ENCODE data around the gene NSMCE4A.
"Not testable (repeated sequence)": the region's sequence is repeated elsewhere in the genome, so short reads cannot be mapped to it uniquely, and the experiment has no call there.

GRCh38 chr10:122017926-122018325, 42.9 kb upstream of the NSMCE4A start:
- TF ChIP-seq POLR2AphosphoS5, POLR2A, TAF1 (IDR thresholded peaks at IDR 0.05; ENCODE audit: low read depth, low read length): not testable (repeated sequence)

Data from GM12891 (cell line).